Upper lobe of left lung (tissue), 6 donors: ENCODE measurements around the gene PDE5A. TPM values are rescaled to one million over a fixed set of nuclear protein-coding genes. Genes with fewer than 3 reads are reported as not detected.

Experiments used
- ATAC-seq, 2 donors: fragments of 200-7000 bp; cut with Tn5 transposase; one replicate each; pipeline ENCODE4 v1.9.1; 2022; ENCODE audit warnings: mild to moderate bottlenecking in 2 of 2, moderate library complexity in 2 of 2; ENCODE audit not compliant: low FRiP score in 2 of 2
- DNase-seq, 2 donors: peaks; one replicate each; pipeline ENCODE4 v3.0.0-alpha.2; 2019 to 2020
- H3K27ac ChIP-seq, 4 donors: fragments of 200-600 bp; sonication (generic); one replicate each; pipeline ENCODE4 v1.5.1; 2016 to 2019
- H3K27me3 ChIP-seq, 4 donors: fragments of 200-600 bp; sonication (generic); one replicate each; pipeline ENCODE4 v1.5.1; 2017 to 2019
- H3K36me3 ChIP-seq, 4 donors: fragments of 200-600 bp; sonication (generic); one replicate each; pipeline ENCODE4 v1.5.1; 2016 to 2019
- H3K4me1 ChIP-seq, 4 donors: fragments of 200-600 bp; sonication (generic); one replicate each; pipeline ENCODE4 v1.5.1; 2018 to 2019
- H3K4me3 ChIP-seq, 4 donors: fragments of 200-600 bp; sonication (generic); one replicate each; pipeline ENCODE4 v1.5.1; 2017 to 2019; ENCODE audit warnings: mild to moderate bottlenecking in 2 of 4, moderate library complexity in 1 of 4
- H3K9me3 ChIP-seq, 4 donors: fragments of 200-600 bp; sonication (generic); one replicate each; pipeline ENCODE4 v1.5.1; 2018 to 2019
- EP300 ChIP-seq, 4 donors: sonication (generic); formaldehyde crosslinking; IDR thresholded peaks; one replicate each; pipeline ENCODE4 v1.5.1; 2017; ENCODE audit warnings: antibody characterized with exemption in 4 of 4, control low read depth in 2 of 4
- POLR2A ChIP-seq, 4 donors: fragments of 450-650 bp; IDR thresholded peaks; one replicate each; pipeline ENCODE4 v1.5.1; 2016 to 2017; ENCODE audit warnings: antibody characterized with exemption in 4 of 4, mild to moderate bottlenecking in 2 of 4
- POLR2AphosphoS5 ChIP-seq, 2 donors: sonication (generic); formaldehyde crosslinking; IDR thresholded peaks; one replicate each; pipeline ENCODE4 v1.5.1; 2017; ENCODE audit warnings: antibody characterized with exemption in 2 of 2
- WGBS, 2 donors: methylation state at CpG; one replicate each; pipeline ENCODE4 v1.1.5; 2017 to 2018; 5-methylcytosine and 5-hydroxymethylcytosine counted together
- total RNA-seq, 6 donors: library from RNA; depleted of rRNA in 4 of 6; stranded (reverse); fragments of >200 nt in 4 of 6; gene quantifications; one replicate each; pipeline versions ENCODE4 v1.1.0 to v1.2.1, GENCODE V29; 2016 to 2021
- TF ChIP-seq, protein P1 (sequence below), 6 experiments: fragments of 450-650 bp in 4 of 6; fragments of 200-600 bp in 2 of 6; sonication (generic) in 2 of 6; IDR thresholded peaks; one replicate each; pipeline ENCODE4 v1.5.1; 2016 to 2019; ENCODE audit warnings: antibody characterized with exemption in 6 of 6
- donor health status: DM: no; HTN: no; CAD: no; lungs with moderate emphysema.
- donor health status: DM: no; HTN: yes; CAD: no; lungs with severe emphysema.

PDE5A gene
- total RNA-seq, 6 donors from 2014 or later = 17.2 to 37.8 (median 22.3) TPM

DNA sequence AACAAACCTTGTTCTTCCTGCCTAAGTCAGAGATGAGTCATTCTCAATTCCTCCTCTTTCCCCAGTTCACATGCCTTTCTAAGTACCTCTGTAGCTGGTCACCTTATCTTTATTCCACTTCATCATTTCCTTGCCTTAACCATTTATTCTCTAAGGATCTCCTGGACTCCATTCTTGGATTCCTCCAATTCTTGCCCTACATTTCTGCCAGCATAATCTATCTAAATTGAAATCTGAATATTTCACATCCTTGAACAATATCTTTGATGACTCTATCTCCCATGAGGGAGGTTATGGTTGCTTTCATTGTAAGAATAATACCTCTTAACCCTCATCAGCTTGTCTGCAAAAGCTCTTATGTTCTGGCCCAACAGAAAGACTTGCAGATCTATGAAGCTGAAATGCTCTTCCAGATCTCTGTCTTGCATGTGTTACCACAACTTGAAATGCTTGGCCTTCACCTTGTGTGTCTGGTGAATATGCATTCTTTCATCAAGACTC, 28.6 kb upstream of the PDE5A start:
- no peak overlapping the region for H3K27ac ChIP-seq
- ATAC-seq = no peak
- TF ChIP-seq POLR2A (IDR thresholded peaks at IDR 0.05) (no peak), POLR2AphosphoS5 (IDR thresholded peaks at IDR 0.05) (no peak), EP300 (IDR thresholded peaks at IDR 0.05) (no peak)
- TF ChIP-seq, protein P1, sequence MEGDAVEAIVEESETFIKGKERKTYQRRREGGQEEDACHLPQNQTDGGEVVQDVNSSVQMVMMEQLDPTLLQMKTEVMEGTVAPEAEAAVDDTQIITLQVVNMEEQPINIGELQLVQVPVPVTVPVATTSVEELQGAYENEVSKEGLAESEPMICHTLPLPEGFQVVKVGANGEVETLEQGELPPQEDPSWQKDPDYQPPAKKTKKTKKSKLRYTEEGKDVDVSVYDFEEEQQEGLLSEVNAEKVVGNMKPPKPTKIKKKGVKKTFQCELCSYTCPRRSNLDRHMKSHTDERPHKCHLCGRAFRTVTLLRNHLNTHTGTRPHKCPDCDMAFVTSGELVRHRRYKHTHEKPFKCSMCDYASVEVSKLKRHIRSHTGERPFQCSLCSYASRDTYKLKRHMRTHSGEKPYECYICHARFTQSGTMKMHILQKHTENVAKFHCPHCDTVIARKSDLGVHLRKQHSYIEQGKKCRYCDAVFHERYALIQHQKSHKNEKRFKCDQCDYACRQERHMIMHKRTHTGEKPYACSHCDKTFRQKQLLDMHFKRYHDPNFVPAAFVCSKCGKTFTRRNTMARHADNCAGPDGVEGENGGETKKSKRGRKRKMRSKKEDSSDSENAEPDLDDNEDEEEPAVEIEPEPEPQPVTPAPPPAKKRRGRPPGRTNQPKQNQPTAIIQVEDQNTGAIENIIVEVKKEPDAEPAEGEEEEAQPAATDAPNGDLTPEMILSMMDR (IDR thresholded peaks at IDR 0.05) = no peak

GRCh38 chr4:119656342-119656741, 27.7 kb upstream of the PDE5A start:
- H3K36me3 ChIP-seq = no peaks in the 10 kb centered on the region
- TF ChIP-seq EP300 (IDR thresholded peaks at IDR 0.05) = no peak
- no peak for TF ChIP-seq POLR2A (IDR thresholded peaks at IDR 0.05)
- TF ChIP-seq POLR2AphosphoS5 (IDR thresholded peaks at IDR 0.05) = no peak
- TF ChIP-seq, protein P1 (IDR thresholded peaks at IDR 0.05) = no peak
- peaks cover 0 to 27% (median 2%) of the 10 kb centered on the region in 4 donors for H3K4me1 ChIP-seq
- no peak overlapping the region for H3K4me3 ChIP-seq
- no peak for ATAC-seq
- no peaks in the 10 kb centered on the region for H3K9me3 ChIP-seq
- no peak overlapping the region for H3K27ac ChIP-seq
- H3K27me3 ChIP-seq = no peaks in the 10 kb centered on the region
- no peak for DNase-seq

More for the DNA sequence above, 28.6 kb upstream of the PDE5A start:
- Histone ChIP-seq H3K36me3 (no peaks in the 10 kb centered on the region), H3K4me1 (peaks cover 0 to 27% (median 2%) of the 10 kb centered on the region in 4 donors), H3K4me3 (no peak overlapping the region), H3K9me3 (no peaks in the 10 kb centered on the region), H3K27me3 (no peaks in the 10 kb centered on the region)
- no peak for DNase-seq

- WGBS, 2 donors = 46 to 58% methylated on average over 4 of the region's 4 CpGs
- no peaks in the 10 kb centered on the region for H3K9me3 ChIP-seq
- H3K27me3 ChIP-seq = no peaks in the 10 kb centered on the region
- H3K4me3 ChIP-seq = no peak overlapping the region
- H3K36me3 ChIP-seq = no peaks in the 10 kb centered on the region
- peaks cover 0 to 27% (median 2%) of the 10 kb centered on the region in 4 donors for H3K4me1 ChIP-seq
- ATAC-seq = no peak
- TF ChIP-seq, protein P1 (IDR thresholded peaks at IDR 0.05) = no peak
- TF ChIP-seq POLR2A (IDR thresholded peaks at IDR 0.05) (no peak), EP300 (IDR thresholded peaks at IDR 0.05) (no peak)
- DNase-seq = no peak
- peak overlapping the region in 1 of 4 donors; percentile 12 for H3K27ac ChIP-seq
Measured at GRCh38 chr4:119655111-119655837, 26.7 kb upstream of the PDE5A start.

DNA sequence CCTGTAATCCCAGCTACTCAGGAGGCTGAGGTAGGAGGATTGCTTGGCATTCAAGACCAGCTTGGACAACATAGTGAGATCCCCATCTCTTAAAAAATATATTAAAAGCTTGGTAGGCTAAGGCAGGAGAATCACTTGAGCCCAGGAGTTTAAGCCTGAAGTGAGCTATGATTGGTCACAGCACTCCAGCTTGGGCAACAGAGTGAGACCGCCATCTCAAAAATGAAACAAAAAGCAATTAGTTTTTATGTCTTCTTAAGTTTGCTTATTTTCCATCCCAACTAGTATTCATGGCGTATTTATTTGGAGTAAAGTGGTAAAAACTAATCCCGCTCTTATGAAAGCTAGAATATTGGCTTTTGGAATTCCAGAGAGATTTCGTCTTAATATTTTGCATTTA, 25.4 kb upstream of the PDE5A start:
- H3K27me3 ChIP-seq = no peaks in the 10 kb centered on the region
- H3K4me1 ChIP-seq = peaks cover 0 to 22% (median 2%) of the 10 kb centered on the region in 4 donors
- WGBS, 2 donors = 93 to 95% methylated on average over 4 of the region's 4 CpGs
- TF ChIP-seq EP300 (IDR thresholded peaks at IDR 0.05) (no peak), POLR2A (IDR thresholded peaks at IDR 0.05) (no peak), POLR2AphosphoS5 (IDR thresholded peaks at IDR 0.05) (no peak)
- TF ChIP-seq, protein P1 (IDR thresholded peaks at IDR 0.05) = no peak
- H3K36me3 ChIP-seq = no peaks in the 10 kb centered on the region
- DNase-seq = no peak
- H3K4me3 ChIP-seq = no peak overlapping the region
- no peak overlapping the region for H3K27ac ChIP-seq
- H3K9me3 ChIP-seq = no peaks in the 10 kb centered on the region
- ATAC-seq = no peak

DNA sequence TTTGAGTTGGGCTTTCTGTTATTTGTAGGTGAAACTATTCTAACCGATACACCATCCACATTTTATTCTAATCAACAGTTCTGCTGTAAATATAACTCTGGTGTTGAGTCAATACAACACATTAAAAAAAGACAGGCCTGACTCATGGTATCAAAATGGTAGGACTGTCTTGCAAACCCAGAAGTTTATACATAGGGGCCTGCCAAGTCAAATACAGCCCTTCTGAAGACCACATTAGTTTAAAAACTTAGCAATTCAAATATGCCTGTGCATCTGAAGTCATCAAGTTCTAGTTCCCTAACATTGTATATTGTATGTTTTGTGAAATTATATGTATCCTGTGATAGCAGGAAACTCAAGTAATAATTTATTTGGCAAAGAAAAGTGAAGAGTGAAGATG, 24.4 kb upstream of the PDE5A start:
- H3K9me3 ChIP-seq = no peaks in the 10 kb centered on the region
- H3K4me3 ChIP-seq = no peak overlapping the region
- no peaks in the 10 kb centered on the region for H3K36me3 ChIP-seq
- DNase-seq (no peak), ATAC-seq (no peak)
- no peak for TF ChIP-seq POLR2AphosphoS5 (IDR thresholded peaks at IDR 0.05)
- TF ChIP-seq, protein P1 (IDR thresholded peaks at IDR 0.05) = no peak
- TF ChIP-seq EP300 (IDR thresholded peaks at IDR 0.05) = no peak
- TF ChIP-seq POLR2A (IDR thresholded peaks at IDR 0.05) = no peak
- peaks cover 0 to 22% (median 2%) of the 10 kb centered on the region in 4 donors for H3K4me1 ChIP-seq
- WGBS, 2 donors = 79 to 93% methylated on average over 1 of the region's 1 CpG
- no peaks in the 10 kb centered on the region for H3K27me3 ChIP-seq
- H3K27ac ChIP-seq = no peak overlapping the region
